BLaER1 treated with 17β-estradiol and CSF1 and Interleukin-3, amounts not matched to agents 10 nM and 100 nM (cell line): ENCODE data around the gene FCF1.

Source experiments
- H3K27ac ChIP-seq, 11 experiments: shearing (Covaris generic); formaldehyde crosslinking; 2 replicates each; pipeline ENCODE4 v1.8.1; 2022
- H3K27me3 ChIP-seq, 11 experiments: shearing (Covaris generic); formaldehyde crosslinking; 2 replicates each; pipeline ENCODE4 v1.8.1; 2022
- H3K36me3 ChIP-seq, 11 experiments: shearing (Covaris generic); formaldehyde crosslinking; 2 replicates each; pipeline ENCODE4 v1.8.1; 2022
- H3K4me1 ChIP-seq, 10 experiments: shearing (Covaris generic); formaldehyde crosslinking; 2 replicates each; pipeline ENCODE4 v1.8.1; 2022
- H3K4me2 ChIP-seq, 11 experiments: shearing (Covaris generic); formaldehyde crosslinking; 2 replicates each; pipeline ENCODE4 v1.8.1; 2022
- H3K4me3 ChIP-seq, 10 experiments: shearing (Covaris generic); formaldehyde crosslinking; 2 replicates each; pipeline ENCODE4 v1.8.1; 2022
- H3K9ac ChIP-seq, 11 experiments: shearing (Covaris generic); formaldehyde crosslinking; 2 replicates each; pipeline ENCODE4 v1.8.1; 2022
- H3K9me3 ChIP-seq, 11 experiments: shearing (Covaris generic); formaldehyde crosslinking; replicated peaks in 1 of 11; 2 replicates each; pipeline ENCODE4 v1.8.1; 2022
- H4K20me1 ChIP-seq, 11 experiments: shearing (Covaris generic); formaldehyde crosslinking; 2 replicates each; pipeline ENCODE4 v1.8.1; 2022
- Cebpa-rat ChIP-seq, 11 experiments: shearing (Covaris generic); IDR thresholded peaks; 2 replicates each; pipeline ENCODE4 v1.8.1; 2022

The FCF1 gene

DNA sequence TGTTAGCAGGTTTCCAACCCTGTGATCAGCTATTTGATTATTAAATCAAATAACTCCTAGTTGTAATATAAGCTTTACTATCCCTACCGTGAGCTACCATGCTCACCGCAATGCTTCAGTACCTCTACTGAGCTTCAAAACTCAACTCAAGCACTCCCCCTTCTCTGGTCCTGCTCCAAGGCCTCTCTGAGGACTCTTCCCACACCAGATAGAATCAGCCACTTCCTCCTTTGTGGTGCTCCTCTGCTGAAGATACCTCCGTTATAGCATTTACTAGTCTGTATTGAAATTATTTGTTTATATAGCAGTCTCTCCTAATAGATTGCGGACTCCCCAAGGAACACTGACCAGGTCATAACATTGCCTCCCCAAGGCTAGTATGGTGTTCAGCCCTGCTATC is 17.5 kb upstream of the FCF1 start:
- no peaks in the 10 kb centered on the region for H3K27me3 ChIP-seq
- peaks cover 5 to 28% (median 7%) of the 10 kb centered on the region in 10 experiments; a peak in 9 of 20 replicates for H3K4me1 ChIP-seq
- no peaks in the 10 kb centered on the region for H3K9me3 ChIP-seq
- peaks cover 27 to 71% (median 46%) of the 10 kb centered on the region in 11 experiments for H3K36me3 ChIP-seq
- H3K27ac ChIP-seq: no peak overlapping the region
- H4K20me1 ChIP-seq: peaks cover 18 to 89% (median 77%) of the 10 kb centered on the region in 11 experiments; a peak in 19 of 22 replicates
- TF ChIP-seq Cebpa-rat (IDR thresholded peaks at IDR 0.05): no peak
- H3K9ac ChIP-seq: no peak overlapping the region
- peak overlapping the region in 3 of 11 experiments; percentile 1 to 10 (median 5); a peak in 2 of 22 replicates for H3K4me2 ChIP-seq
- no peak overlapping the region for H3K4me3 ChIP-seq

- peaks cover 16 to 97% (median 75%) of the 10 kb centered on the region in 11 experiments; a peak in 19 of 22 replicates for H4K20me1 ChIP-seq
- no peak for TF ChIP-seq Cebpa-rat (IDR thresholded peaks at IDR 0.05)
- H3K4me1 ChIP-seq: peaks cover 5 to 28% (median 7%) of the 10 kb centered on the region in 10 experiments; a peak in 9 of 20 replicates
- peaks cover 4 to 13% (median 10%) of the 10 kb centered on the region in 11 experiments for H3K9me3 ChIP-seq
- no peak overlapping the region for H3K27ac ChIP-seq
- H3K4me2 ChIP-seq: no peak overlapping the region
- no peaks in the 10 kb centered on the region for H3K27me3 ChIP-seq
- peaks cover 25 to 70% (median 46%) of the 10 kb centered on the region in 11 experiments for H3K36me3 ChIP-seq
- no peak overlapping the region for H3K9ac ChIP-seq
- H3K4me3 ChIP-seq: no peak overlapping the region
Measured at GRCh38 chr14:74697011-74697410, 15.9 kb upstream of the FCF1 start.

- Histone ChIP-seq H3K36me3 (peaks cover 25 to 70% (median 48%) of the 10 kb centered on the region in 11 experiments), H3K27ac (no peak overlapping the region), H3K9ac (no peak overlapping the region), H3K27me3 (no peaks in the 10 kb centered on the region), H3K4me3 (no peak overlapping the region), H3K4me2 (no peak overlapping the region), H4K20me1 (peaks cover 16 to 97% (median 69%) of the 10 kb centered on the region in 11 experiments; a peak in 19 of 22 replicates), H3K9me3 (peaks cover 9 to 18% (median 16%) of the 10 kb centered on the region in 11 experiments), H3K4me1 (peaks cover 5 to 26% (median 7%) of the 10 kb centered on the region in 10 experiments; a peak in 9 of 20 replicates)
- no peak for TF ChIP-seq Cebpa-rat (IDR thresholded peaks at IDR 0.05)
Measured at GRCh38 chr14:74697543-74697942, 15.4 kb upstream of the FCF1 start.

- Histone ChIP-seq H3K36me3 (peaks cover 29 to 70% (median 52%) of the 10 kb centered on the region in 11 experiments), H3K27me3 (no peaks in the 10 kb centered on the region), H3K27ac (no peak overlapping the region), H3K9me3 (peaks cover 14 to 22% (median 20%) of the 10 kb centered on the region in 11 experiments), H3K4me3 (no peak overlapping the region), H4K20me1 (peaks cover 16 to 97% (median 65%) of the 10 kb centered on the region in 11 experiments; a peak in 19 of 22 replicates), H3K4me1 (peaks cover 5 to 22% (median 7%) of the 10 kb centered on the region in 10 experiments; a peak in 9 of 20 replicates), H3K9ac (no peak overlapping the region), H3K4me2 (no peak overlapping the region)
- TF ChIP-seq Cebpa-rat (IDR thresholded peaks at IDR 0.05): no peak
Measured at GRCh38 chr14:74697976-74698375, 15.0 kb upstream of the FCF1 start.

DNA sequence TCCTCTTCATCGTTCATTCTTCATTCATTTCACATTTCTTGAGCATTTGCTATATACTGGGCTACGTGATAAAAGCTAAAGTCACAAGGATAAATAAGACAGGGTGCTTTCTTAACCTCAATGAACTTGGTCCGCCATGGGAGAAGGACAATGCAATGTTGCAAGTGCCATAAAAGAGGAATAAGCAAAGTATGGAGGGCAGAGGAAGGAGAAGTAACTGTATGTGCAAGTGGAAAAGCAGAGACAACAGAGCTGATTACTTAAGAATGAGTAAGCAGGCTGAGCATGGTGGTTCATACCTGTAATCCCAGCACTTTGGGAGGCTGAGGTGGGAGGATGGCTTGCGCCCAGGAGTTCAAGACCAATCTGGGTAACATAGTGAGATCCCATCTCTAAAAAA is 14.5 kb upstream of the FCF1 start:
- Histone ChIP-seq H3K27ac (no peak overlapping the region), H3K9me3 (peaks cover 18 to 27% (median 25%) of the 10 kb centered on the region in 11 experiments), H3K9ac (no peak overlapping the region), H3K36me3 (peaks cover 34 to 70% (median 57%) of the 10 kb centered on the region in 11 experiments), H4K20me1 (peaks cover 14 to 97% (median 60%) of the 10 kb centered on the region in 11 experiments; a peak in 19 of 22 replicates), H3K27me3 (no peaks in the 10 kb centered on the region), H3K4me3 (no peak overlapping the region), H3K4me2 (peak overlapping the region in 2 of 11 experiments; percentile 12 to 34; a peak in 1 of 22 replicates), H3K4me1 (peaks cover 5 to 21% (median 7%) of the 10 kb centered on the region in 10 experiments; a peak in 9 of 20 replicates)
- no peak for TF ChIP-seq Cebpa-rat (IDR thresholded peaks at IDR 0.05)

GRCh38 chr14:74702293-74702692 is 10.7 kb upstream of the FCF1 start:
- Histone ChIP-seq H3K36me3 (peaks cover 38 to 67% (median 56%) of the 10 kb centered on the region in 11 experiments), H3K9me3 (peaks cover 23 to 38% (median 32%) of the 10 kb centered on the region in 11 experiments), H3K4me3 (peak overlapping the region in 2 of 10 experiments; percentile 6 to 7; a peak in 1 of 20 replicates)

GRCh38 chr14:74703043-74703442 is 9.9 kb upstream of the FCF1 start:
- Histone ChIP-seq H3K27ac (no peak overlapping the region), H3K4me2 (no peak overlapping the region), H3K9me3 (peaks cover 23 to 38% (median 32%) of the 10 kb centered on the region in 11 experiments), H4K20me1 (peaks cover 6 to 99% (median 39%) of the 10 kb centered on the region in 11 experiments; a peak in 18 of 22 replicates), H3K27me3 (no peaks in the 10 kb centered on the region), H3K4me3 (no peak overlapping the region), H3K9ac (no peak overlapping the region), H3K4me1 (peaks cover 0 to 23% (median 0%) of the 10 kb centered on the region in 10 experiments; a peak in 4 of 20 replicates), H3K36me3 (peaks cover 33 to 60% (median 49%) of the 10 kb centered on the region in 11 experiments)
- TF ChIP-seq Cebpa-rat (IDR thresholded peaks at IDR 0.05): no peak

More at GRCh38 chr14:74702293-74702692, 10.7 kb upstream of the FCF1 start:
- Histone ChIP-seq H3K9ac (no peak overlapping the region), H3K4me1 (peaks cover 0 to 23% (median 0%) of the 10 kb centered on the region in 10 experiments; a peak in 4 of 20 replicates), H3K4me2 (no peak overlapping the region), H3K27me3 (no peaks in the 10 kb centered on the region), H3K27ac (no peak overlapping the region), H4K20me1 (peaks cover 6 to 99% (median 46%) of the 10 kb centered on the region in 11 experiments; a peak in 18 of 22 replicates)
- no peak for TF ChIP-seq Cebpa-rat (IDR thresholded peaks at IDR 0.05)

DNA sequence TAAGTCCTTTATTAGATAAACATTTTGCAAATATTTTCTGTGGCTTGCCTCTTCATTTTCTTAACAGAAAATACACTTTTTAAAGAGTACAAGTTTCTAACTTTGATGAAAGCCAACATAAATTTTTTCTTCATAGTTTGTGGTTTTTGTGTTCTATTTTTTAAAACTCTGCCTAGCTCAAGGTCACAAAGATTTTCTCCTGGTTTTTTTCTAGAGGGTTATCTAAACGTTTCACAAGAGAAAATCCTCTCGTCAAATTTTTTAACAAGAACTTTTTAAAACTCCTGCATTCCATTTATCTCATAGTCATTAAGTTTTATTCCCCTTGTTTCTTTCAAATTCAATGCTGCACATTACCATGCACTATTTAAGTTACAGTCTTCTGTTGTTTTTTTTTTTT is 8.3 kb upstream of the FCF1 start:
- Histone ChIP-seq H4K20me1 (peaks cover 4 to 99% (median 31%) of the 10 kb centered on the region in 11 experiments; a peak in 17 of 22 replicates), H3K4me2 (no peak overlapping the region), H3K36me3 (peaks cover 33 to 49% (median 41%) of the 10 kb centered on the region in 11 experiments), H3K4me1 (peaks cover 0 to 11% (median 0%) of the 10 kb centered on the region in 10 experiments; a peak in 3 of 20 replicates), H3K4me3 (no peak overlapping the region), H3K9ac (no peak overlapping the region), H3K27me3 (no peaks in the 10 kb centered on the region), H3K27ac (no peak overlapping the region), H3K9me3 (peaks cover 23 to 38% (median 32%) of the 10 kb centered on the region in 11 experiments)
- TF ChIP-seq Cebpa-rat (IDR thresholded peaks at IDR 0.05): no peak
